ENCODE results near the gene UGT1A3. TPM values are rescaled to one million over a fixed set of nuclear protein-coding genes. Genes with fewer than 3 reads are reported as not detected.

The UGT1A3 gene
- total RNA-seq, 4 donors from 2014 or later: 2.8 to 7.6 (median 3.4) TPM

GRCh38 chr2:233794128-233794658 lies 65.4 kb downstream of the UGT1A3 start:
- intact Hi-C loops (cut with DNase I): no loop called here
- TF ChIP-seq, protein P1, sequence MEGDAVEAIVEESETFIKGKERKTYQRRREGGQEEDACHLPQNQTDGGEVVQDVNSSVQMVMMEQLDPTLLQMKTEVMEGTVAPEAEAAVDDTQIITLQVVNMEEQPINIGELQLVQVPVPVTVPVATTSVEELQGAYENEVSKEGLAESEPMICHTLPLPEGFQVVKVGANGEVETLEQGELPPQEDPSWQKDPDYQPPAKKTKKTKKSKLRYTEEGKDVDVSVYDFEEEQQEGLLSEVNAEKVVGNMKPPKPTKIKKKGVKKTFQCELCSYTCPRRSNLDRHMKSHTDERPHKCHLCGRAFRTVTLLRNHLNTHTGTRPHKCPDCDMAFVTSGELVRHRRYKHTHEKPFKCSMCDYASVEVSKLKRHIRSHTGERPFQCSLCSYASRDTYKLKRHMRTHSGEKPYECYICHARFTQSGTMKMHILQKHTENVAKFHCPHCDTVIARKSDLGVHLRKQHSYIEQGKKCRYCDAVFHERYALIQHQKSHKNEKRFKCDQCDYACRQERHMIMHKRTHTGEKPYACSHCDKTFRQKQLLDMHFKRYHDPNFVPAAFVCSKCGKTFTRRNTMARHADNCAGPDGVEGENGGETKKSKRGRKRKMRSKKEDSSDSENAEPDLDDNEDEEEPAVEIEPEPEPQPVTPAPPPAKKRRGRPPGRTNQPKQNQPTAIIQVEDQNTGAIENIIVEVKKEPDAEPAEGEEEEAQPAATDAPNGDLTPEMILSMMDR (IDR thresholded peaks at IDR 0.05): no peak
- no peak for TF ChIP-seq POLR2A (IDR thresholded peaks at IDR 0.05)
- no peak for DNase-seq
- Histone ChIP-seq H3K36me3 (no peaks in the 10 kb centered on the region), H3K27ac (no peak overlapping the region), H3K4me1 (no peaks in the 10 kb centered on the region), H3K9me3 (no peaks in the 10 kb centered on the region), H3K27me3 (no peaks in the 10 kb centered on the region), H3K4me3 (no peak overlapping the region)
- WGBS, 2 donors: 84 to 100% methylated on average over 1 to 9 of the region's 17 CpGs

DNA sequence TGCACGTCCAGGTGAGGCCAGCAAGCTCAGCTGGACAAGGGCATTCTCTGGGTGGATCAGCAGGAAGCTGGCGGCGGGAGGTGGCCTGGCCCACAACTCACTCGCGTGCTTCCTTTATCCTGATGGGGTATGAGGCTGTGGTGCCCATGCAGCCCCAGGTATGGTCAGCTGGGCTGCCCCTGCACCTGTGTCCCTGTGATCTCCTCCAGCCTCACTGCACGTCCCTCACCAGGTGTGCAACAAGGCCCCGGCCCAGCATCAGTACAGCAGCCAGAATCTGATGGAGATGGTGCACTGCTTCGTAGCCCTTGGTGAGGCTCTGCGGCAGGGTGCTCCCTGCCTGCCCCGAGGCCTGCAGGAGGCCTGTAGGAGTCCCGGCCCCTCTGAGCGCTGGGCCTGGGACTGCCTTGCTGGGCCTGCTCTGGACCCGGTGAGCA lies 66.9 kb downstream of the UGT1A3 start:
- no peaks in the 10 kb centered on the region for H3K4me1 ChIP-seq
- no peak for DNase-seq
- H3K27ac ChIP-seq: no peak overlapping the region
- TF ChIP-seq, protein P1 (IDR thresholded peaks at IDR 0.05): no peak
- TF ChIP-seq POLR2A (IDR thresholded peaks at IDR 0.05): no peak
- no peaks in the 10 kb centered on the region for H3K9me3 ChIP-seq
- no peaks in the 10 kb centered on the region for H3K36me3 ChIP-seq
- intact Hi-C loops (cut with DNase I): no loop called here
- H3K4me3 ChIP-seq: no peak overlapping the region
- WGBS, 2 donors: 89% methylated on average over 6 of the region's 13 CpGs; no CpG with 5 or more reads in 1 of the 2 donors
- H3K27me3 ChIP-seq: no peaks in the 10 kb centered on the region

GRCh38 chr2:233796254-233796653 lies 67.4 kb downstream of the UGT1A3 start:
- Histone ChIP-seq H3K27me3 (no peaks in the 10 kb centered on the region), H3K4me1 (no peaks in the 10 kb centered on the region), H3K27ac (no peak overlapping the region), H3K4me3 (no peak overlapping the region), H3K9me3 (no peaks in the 10 kb centered on the region), H3K36me3 (no peaks in the 10 kb centered on the region)
- TF ChIP-seq POLR2A (IDR thresholded peaks at IDR 0.05): no peak
- TF ChIP-seq, protein P1 (IDR thresholded peaks at IDR 0.05): no peak
- intact Hi-C loops (cut with DNase I): no loop called here
- 62 to 74% methylated on average over 6 to 9 of the region's 9 CpGs for WGBS, 2 donors
- DNase-seq: no peak

DNA sequence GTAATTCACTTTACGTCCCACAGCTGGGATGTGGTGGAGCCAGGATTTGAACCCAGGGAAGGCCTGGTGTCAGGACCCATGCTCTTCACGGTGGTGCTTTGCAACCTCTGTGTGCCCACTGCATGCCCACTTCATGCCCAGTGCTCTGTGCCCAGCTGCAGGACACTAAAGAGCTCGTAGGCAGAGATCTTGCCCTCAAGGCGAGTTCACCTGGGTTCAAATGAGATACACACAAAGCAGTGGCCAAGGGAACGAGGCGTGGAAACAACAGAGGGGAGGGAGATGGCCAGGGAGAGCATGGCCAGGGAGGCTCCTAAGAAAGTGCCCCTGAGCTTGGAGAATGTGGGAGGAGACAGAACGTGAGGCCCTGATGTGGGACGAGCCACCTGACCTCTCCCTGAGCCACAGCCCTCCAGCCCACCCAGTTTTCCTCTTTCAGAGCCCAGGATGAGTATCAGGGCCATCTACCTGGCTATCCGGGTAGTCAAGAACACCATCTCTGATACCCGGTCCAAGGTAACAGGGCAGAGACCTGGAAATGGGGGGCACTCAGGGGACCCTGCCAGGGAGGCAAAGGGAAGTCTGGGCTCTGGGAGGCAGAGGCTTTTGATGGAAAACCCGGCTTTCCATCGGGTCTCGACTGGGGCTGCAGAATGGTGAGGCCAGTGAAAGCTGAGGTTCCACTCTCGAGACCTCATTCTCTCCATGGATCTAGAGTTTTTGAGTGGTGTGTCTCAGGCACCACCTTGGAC lies 69.7 kb downstream of the UGT1A3 start:
- Histone ChIP-seq H3K9me3 (no peaks in the 10 kb centered on the region), H3K36me3 (no peaks in the 10 kb centered on the region), H3K4me3 (no peak overlapping the region), H3K4me1 (no peaks in the 10 kb centered on the region), H3K27me3 (peaks cover 0 to 10% (median 0%) of the 10 kb centered on the region in 4 donors), H3K27ac (no peak overlapping the region)
- intact Hi-C loops (cut with DNase I): no loop called here
- WGBS, 2 donors: 74 to 82% methylated on average over 6 to 7 of the region's 14 CpGs
- no peak for DNase-seq
- TF ChIP-seq, protein P1 (IDR thresholded peaks at IDR 0.05): no peak
- no peak for TF ChIP-seq POLR2A (IDR thresholded peaks at IDR 0.05)

GRCh38 chr2:233799087-233799665 lies 70.3 kb downstream of the UGT1A3 start:
- intact Hi-C loops (cut with DNase I): no loop called here
- H3K4me3 ChIP-seq: no peak overlapping the region
- no peak overlapping the region for H3K27ac ChIP-seq
- H3K4me1 ChIP-seq: no peaks in the 10 kb centered on the region
- TF ChIP-seq POLR2A (IDR thresholded peaks at IDR 0.05): no peak
- TF ChIP-seq, protein P1 (IDR thresholded peaks at IDR 0.05): no peak
- peaks cover 0 to 15% (median 0%) of the 10 kb centered on the region in 4 donors for H3K27me3 ChIP-seq
- WGBS, 2 donors: 64 to 70% methylated on average over 7 of the region's 7 CpGs
- no peak for DNase-seq
- no peaks in the 10 kb centered on the region for H3K9me3 ChIP-seq
- no peaks in the 10 kb centered on the region for H3K36me3 ChIP-seq
